ENCODE data around the gene TVP23C.
"Not testable (repeated sequence)": the region's sequence is repeated elsewhere in the genome, so short reads cannot be mapped to it uniquely, and the experiment has no call there.

Gene TVP23C

DNA sequence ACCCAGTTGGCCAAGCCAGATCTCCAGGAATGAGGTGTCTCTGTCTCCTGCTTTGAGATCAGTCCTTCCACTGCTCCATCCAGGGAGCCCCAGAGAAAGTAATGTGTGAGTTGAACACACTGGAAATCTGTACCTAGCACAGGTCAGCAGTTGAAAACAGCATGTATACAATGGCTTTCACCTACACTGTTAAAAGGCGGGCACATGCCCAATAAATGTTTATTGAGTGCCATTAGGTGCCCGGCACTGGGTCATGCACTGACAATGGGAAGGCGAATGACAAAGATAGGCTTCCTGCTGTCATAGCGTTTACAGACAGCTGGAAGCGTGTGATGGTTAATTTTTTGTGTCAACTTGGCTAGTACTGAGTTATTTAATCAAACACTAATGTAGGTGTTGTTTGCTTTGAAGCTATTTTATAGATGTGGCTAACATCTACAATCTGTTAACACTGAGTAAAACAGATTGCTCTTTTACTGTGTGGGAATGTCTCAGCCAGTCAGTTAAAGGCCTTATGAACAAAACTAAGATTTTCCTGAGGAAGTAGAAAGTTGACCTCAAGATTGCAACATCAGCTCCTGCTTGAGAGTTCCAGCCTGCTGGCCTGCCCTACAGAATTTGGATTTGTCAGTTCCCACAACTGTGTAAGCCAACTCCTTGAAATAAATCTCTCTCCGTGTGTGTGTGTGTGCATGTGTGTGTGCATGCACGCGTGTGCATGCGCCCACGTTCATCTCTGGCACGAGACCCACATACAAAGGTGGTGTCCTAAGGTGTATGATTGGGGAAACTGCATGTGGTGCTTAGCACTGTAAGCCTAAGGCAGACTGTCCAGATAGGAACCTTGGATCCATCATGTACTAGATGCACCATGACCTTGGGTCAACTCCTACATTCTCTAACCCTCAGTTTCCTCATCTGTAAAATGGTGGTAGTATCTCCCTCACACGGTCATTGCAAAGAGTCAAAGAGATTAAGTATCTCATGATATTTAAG, 38.0 kb downstream of the TVP23C start:
- H3K36me3 ChIP-seq (ENCODE audit: control insufficient read depth, insufficient read depth, low read length); H3K9me3 ChIP-seq (ENCODE audit: control insufficient read depth, insufficient read depth, low read length); H3K27ac ChIP-seq (ENCODE audit: low read depth, low read length); H3K27me3 ChIP-seq (ENCODE audit: control insufficient read depth, insufficient read depth, low read length); H3K4me1 ChIP-seq (ENCODE audit: control insufficient read depth, insufficient read depth, low read length); H3K9ac ChIP-seq (ENCODE audit: low read depth, low read length); H3K4me3 ChIP-seq (ENCODE audit: low read depth, low read length): not testable (repeated sequence)

GRCh38 chr17:15516150-15516549, 47.1 kb downstream of the TVP23C start:
- Histone ChIP-seq H3K9ac (ENCODE audit: low read depth, low read length) (no peak overlapping the region), H3K9me3 (ENCODE audit: control insufficient read depth, insufficient read depth, low read length) (no peaks in the 10 kb centered on the region), H3K36me3 (ENCODE audit: control insufficient read depth, insufficient read depth, low read length) (peaks cover 45% of the 10 kb centered on the region), H3K4me3 (ENCODE audit: low read depth, low read length) (no peak overlapping the region), H3K27ac (ENCODE audit: low read depth, low read length) (no peak overlapping the region), H3K27me3 (ENCODE audit: control insufficient read depth, insufficient read depth, low read length) (no peaks in the 10 kb centered on the region), H3K4me1 (ENCODE audit: control insufficient read depth, insufficient read depth, low read length) (no peaks in the 10 kb centered on the region)

DNA sequence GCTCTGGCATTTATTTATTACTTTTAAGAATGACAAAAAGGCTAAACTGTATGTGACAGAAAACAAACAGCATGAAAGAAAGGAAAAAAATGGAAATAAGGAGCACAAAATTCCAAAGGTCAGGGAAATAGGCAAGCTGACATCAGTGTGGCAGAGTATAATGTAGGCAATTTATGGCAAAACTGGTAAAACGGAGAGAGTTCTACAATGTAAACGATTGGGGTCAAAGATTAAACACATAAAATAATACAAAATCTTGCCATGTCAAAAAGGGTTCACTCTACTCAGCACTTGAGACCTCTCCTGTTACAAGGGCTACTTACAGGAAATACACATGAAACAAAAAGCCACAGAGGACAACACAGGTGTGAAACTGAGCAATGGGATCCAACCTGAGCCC, 48.8 kb downstream of the TVP23C start:
- Histone ChIP-seq H3K4me3 (ENCODE audit: low read depth, low read length) (no peak overlapping the region), H3K36me3 (ENCODE audit: control insufficient read depth, insufficient read depth, low read length) (peaks cover 55% of the 10 kb centered on the region), H3K27ac (ENCODE audit: low read depth, low read length) (no peak overlapping the region), H3K4me1 (ENCODE audit: control insufficient read depth, insufficient read depth, low read length) (no peaks in the 10 kb centered on the region), H3K9me3 (ENCODE audit: control insufficient read depth, insufficient read depth, low read length) (no peaks in the 10 kb centered on the region), H3K9ac (ENCODE audit: low read depth, low read length) (no peak overlapping the region), H3K27me3 (ENCODE audit: control insufficient read depth, insufficient read depth, low read length) (no peaks in the 10 kb centered on the region)

DNA sequence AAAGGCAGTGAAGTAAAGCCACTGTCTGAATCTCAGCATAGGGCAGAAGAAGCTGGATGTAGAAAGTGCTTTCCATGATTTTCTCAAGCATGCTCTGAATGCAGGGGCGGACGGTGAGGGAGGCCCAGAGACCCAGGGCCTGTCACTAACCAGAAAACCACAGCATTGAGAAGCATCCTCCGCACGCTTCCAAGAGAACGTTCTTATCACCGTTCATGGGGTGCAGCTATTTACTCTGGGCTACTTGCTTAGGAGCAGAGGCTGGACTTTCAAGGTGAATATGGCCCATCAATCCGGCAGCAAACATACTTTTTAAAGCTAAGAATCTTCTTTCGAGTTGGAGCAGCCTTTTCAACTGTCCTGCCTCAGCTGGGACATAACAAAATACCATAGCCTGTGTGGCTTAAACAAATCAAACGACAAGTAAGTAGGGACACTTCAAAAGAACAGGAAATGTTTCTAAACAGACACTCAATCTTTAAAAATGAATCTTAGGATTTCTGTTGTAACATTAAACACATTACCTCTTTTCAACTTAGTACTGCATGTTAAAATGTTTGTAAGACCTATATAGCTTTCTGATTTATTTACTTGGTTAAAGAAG, 49.3 kb downstream of the TVP23C start:
- Histone ChIP-seq H3K27ac (ENCODE audit: low read depth, low read length) (no peak overlapping the region), H3K27me3 (ENCODE audit: control insufficient read depth, insufficient read depth, low read length) (no peaks in the 10 kb centered on the region), H3K9ac (ENCODE audit: low read depth, low read length) (no peak overlapping the region), H3K36me3 (ENCODE audit: control insufficient read depth, insufficient read depth, low read length) (peaks cover 56% of the 10 kb centered on the region), H3K4me3 (ENCODE audit: low read depth, low read length) (no peak overlapping the region), H3K9me3 (ENCODE audit: control insufficient read depth, insufficient read depth, low read length) (no peaks in the 10 kb centered on the region), H3K4me1 (ENCODE audit: control insufficient read depth, insufficient read depth, low read length) (no peaks in the 10 kb centered on the region)

- Histone ChIP-seq H3K4me1 (ENCODE audit: control insufficient read depth, insufficient read depth, low read length) (no peaks in the 10 kb centered on the region), H3K27ac (ENCODE audit: low read depth, low read length) (no peak overlapping the region), H3K9ac (ENCODE audit: low read depth, low read length) (no peak overlapping the region), H3K4me3 (ENCODE audit: low read depth, low read length) (no peak overlapping the region), H3K27me3 (ENCODE audit: control insufficient read depth, insufficient read depth, low read length) (no peaks in the 10 kb centered on the region), H3K9me3 (ENCODE audit: control insufficient read depth, insufficient read depth, low read length) (no peaks in the 10 kb centered on the region), H3K36me3 (ENCODE audit: control insufficient read depth, insufficient read depth, low read length) (peaks cover 56% of the 10 kb centered on the region)
Measured at GRCh38 chr17:15513058-15513791, 50.1 kb downstream of the TVP23C start.

- no peaks in the 10 kb centered on the region for H3K27me3 ChIP-seq (ENCODE audit: control insufficient read depth, insufficient read depth, low read length)
- peaks cover 56% of the 10 kb centered on the region for H3K36me3 ChIP-seq (ENCODE audit: control insufficient read depth, insufficient read depth, low read length)
Measured at GRCh38 chr17:15512071-15512709, 51.1 kb downstream of the TVP23C start.

DNA sequence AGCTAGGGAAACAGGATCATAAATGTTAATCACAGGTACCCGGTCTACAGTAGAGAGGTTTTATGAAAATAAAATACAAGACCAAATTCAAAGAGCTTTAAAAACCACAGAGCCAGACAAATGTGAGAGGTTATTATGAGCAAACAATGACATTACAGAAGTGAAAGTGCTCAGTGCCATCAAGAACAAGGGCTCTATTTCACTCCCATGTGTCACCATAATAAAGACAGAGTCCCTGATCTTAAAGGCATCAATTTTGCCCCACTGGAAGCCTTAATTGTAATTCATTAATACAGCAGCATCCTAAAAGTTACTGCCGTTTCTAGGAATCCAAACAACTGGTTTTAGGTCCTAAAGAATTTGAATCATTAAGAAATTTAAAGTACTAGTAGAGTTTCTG, 52.1 kb downstream of the TVP23C start:
- no peaks in the 10 kb centered on the region for H3K27me3 ChIP-seq (ENCODE audit: control insufficient read depth, insufficient read depth, low read length)
- H3K9me3 ChIP-seq (ENCODE audit: control insufficient read depth, insufficient read depth, low read length): no peaks in the 10 kb centered on the region
- H3K27ac ChIP-seq (ENCODE audit: low read depth, low read length): no peak overlapping the region
- H3K9ac ChIP-seq (ENCODE audit: low read depth, low read length): no peak overlapping the region
- H3K4me3 ChIP-seq (ENCODE audit: low read depth, low read length): no peak overlapping the region
- peaks cover 50% of the 10 kb centered on the region for H3K36me3 ChIP-seq (ENCODE audit: control insufficient read depth, insufficient read depth, low read length)
- H3K4me1 ChIP-seq (ENCODE audit: control insufficient read depth, insufficient read depth, low read length): no peaks in the 10 kb centered on the region

More at GRCh38 chr17:15512071-15512709, 51.1 kb downstream of the TVP23C start:
- no peaks in the 10 kb centered on the region for H3K9me3 ChIP-seq (ENCODE audit: control insufficient read depth, insufficient read depth, low read length)
- no peak overlapping the region for H3K4me3 ChIP-seq (ENCODE audit: low read depth, low read length)
- H3K4me1 ChIP-seq (ENCODE audit: control insufficient read depth, insufficient read depth, low read length): no peaks in the 10 kb centered on the region
- no peak overlapping the region for H3K9ac ChIP-seq (ENCODE audit: low read depth, low read length)
- H3K27ac ChIP-seq (ENCODE audit: low read depth, low read length): no peak overlapping the region

DNA sequence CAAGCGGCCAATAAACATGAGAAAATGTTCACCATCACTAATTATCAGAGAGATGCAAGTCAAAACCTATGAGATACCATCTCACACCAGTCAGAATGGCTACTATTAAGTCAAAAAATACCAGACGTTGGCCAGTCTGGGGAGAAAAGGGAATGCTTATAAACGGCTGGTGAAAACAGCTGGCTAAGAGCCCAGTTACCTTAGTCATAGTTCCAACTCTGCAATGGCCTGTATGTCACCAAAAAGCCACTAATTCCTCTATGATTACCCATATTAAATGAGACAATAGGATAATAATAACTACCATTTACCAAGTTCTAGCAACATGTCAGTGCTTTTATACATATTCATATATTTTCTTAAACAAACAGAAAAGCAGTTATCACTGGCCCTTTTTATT, 52.9 kb downstream of the TVP23C start:
- H3K27ac ChIP-seq (ENCODE audit: low read depth, low read length): no peak overlapping the region
- no peak overlapping the region for H3K9ac ChIP-seq (ENCODE audit: low read depth, low read length)
- no peaks in the 10 kb centered on the region for H3K27me3 ChIP-seq (ENCODE audit: control insufficient read depth, insufficient read depth, low read length)
- H3K4me3 ChIP-seq (ENCODE audit: low read depth, low read length): no peak overlapping the region
- H3K4me1 ChIP-seq (ENCODE audit: control insufficient read depth, insufficient read depth, low read length): no peaks in the 10 kb centered on the region
- peaks cover 42% of the 10 kb centered on the region for H3K36me3 ChIP-seq (ENCODE audit: control insufficient read depth, insufficient read depth, low read length)
- no peaks in the 10 kb centered on the region for H3K9me3 ChIP-seq (ENCODE audit: control insufficient read depth, insufficient read depth, low read length)

GRCh38 chr17:15509095-15509494, 54.2 kb downstream of the TVP23C start:
- peaks cover 35% of the 10 kb centered on the region for H3K36me3 ChIP-seq (ENCODE audit: control insufficient read depth, insufficient read depth, low read length)
- no peaks in the 10 kb centered on the region for H3K4me1 ChIP-seq (ENCODE audit: control insufficient read depth, insufficient read depth, low read length)
- H3K9ac ChIP-seq (ENCODE audit: low read depth, low read length): no peak overlapping the region
- H3K9me3 ChIP-seq (ENCODE audit: control insufficient read depth, insufficient read depth, low read length): no peaks in the 10 kb centered on the region
- no peak overlapping the region for H3K4me3 ChIP-seq (ENCODE audit: low read depth, low read length)
- H3K27me3 ChIP-seq (ENCODE audit: control insufficient read depth, insufficient read depth, low read length): no peaks in the 10 kb centered on the region
- H3K27ac ChIP-seq (ENCODE audit: low read depth, low read length): no peak overlapping the region

GRCh38 chr17:15508466-15508865, 54.8 kb downstream of the TVP23C start:
- Histone ChIP-seq H3K27ac (ENCODE audit: low read depth, low read length) (no peak overlapping the region), H3K9me3 (ENCODE audit: control insufficient read depth, insufficient read depth, low read length) (no peaks in the 10 kb centered on the region), H3K27me3 (ENCODE audit: control insufficient read depth, insufficient read depth, low read length) (no peaks in the 10 kb centered on the region), H3K4me1 (ENCODE audit: control insufficient read depth, insufficient read depth, low read length) (no peaks in the 10 kb centered on the region), H3K36me3 (ENCODE audit: control insufficient read depth, insufficient read depth, low read length) (peaks cover 30% of the 10 kb centered on the region), H3K4me3 (ENCODE audit: low read depth, low read length) (no peak overlapping the region), H3K9ac (ENCODE audit: low read depth, low read length) (no peak overlapping the region)
